ENCODE measurements around the gene CYP4F3. TPM values are rescaled to one million over a fixed set of nuclear protein-coding genes. Genes with fewer than 3 reads are reported as not detected.

The CYP4F3 gene
- total RNA-seq, 1 experiment from 2014 or later = 57.6 TPM

- intact Hi-C loops (cut with micrococcal nuclease; ENCODE audit: unreplicated experiment) = no loop called here
Measured at GRCh38 chr19:15656467-15656866, 15.8 kb downstream of the CYP4F3 start.

DNA sequence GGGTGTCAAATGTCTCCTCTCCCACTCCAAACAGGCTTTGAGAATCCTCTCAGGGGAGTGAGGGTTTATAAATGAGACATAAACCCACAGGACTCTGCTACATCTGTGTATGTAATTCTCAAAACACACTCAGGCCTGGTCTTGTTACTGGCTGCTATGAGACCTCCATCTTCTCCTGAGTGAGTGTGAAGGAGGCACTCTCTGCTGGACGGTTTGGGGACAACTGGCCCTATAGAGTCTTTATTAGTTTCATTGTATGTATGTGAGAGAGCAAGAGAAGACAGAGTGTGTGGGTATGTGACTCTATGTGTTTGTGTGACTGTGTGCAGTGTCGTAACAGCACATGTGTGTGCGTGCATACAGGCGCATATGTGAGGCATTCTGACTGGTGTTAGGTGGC is 22.6 kb downstream of the CYP4F3 start:
- H3K79me2 ChIP-seq (ENCODE audit: low read depth) = no peaks in the 10 kb centered on the region
- H3F3A ChIP-seq (ENCODE audit: insufficient read depth, low read depth) = peaks cover 16% of the 10 kb centered on the region
- intact Hi-C loops (cut with micrococcal nuclease; ENCODE audit: unreplicated experiment) = no loop called here
- H3K4me3 ChIP-seq = no peak overlapping the region
- no peaks in the 10 kb centered on the region for H3K36me3 ChIP-seq (ENCODE audit: low read depth)
- no peaks in the 10 kb centered on the region for H3K27me3 ChIP-seq (ENCODE audit: insufficient read depth, low read depth)
- no peak overlapping the region for H3K4me2 ChIP-seq
- H2AFZ ChIP-seq = no peak overlapping the region
- H3K9me3 ChIP-seq (ENCODE audit: insufficient read depth, low read depth) = no peaks in the 10 kb centered on the region
- H3K9me2 ChIP-seq (ENCODE audit: insufficient read depth) = no peaks in the 10 kb centered on the region
- no TSS peak for BruUV-seq (replicated peaks)
- DNase-seq = no peak
- ChIA-PET POLR2A (ENCODE audit: unreplicated experiment) (no interaction called here), CTCF (no interaction called here)
- no peak overlapping the region for H3K27ac ChIP-seq
- no peak for TF ChIP-seq EZH2 (IDR thresholded peaks at IDR 0.05; ENCODE audit: low read depth)
- no peak for TF ChIP-seq CTCF (conservative IDR thresholded peaks at IDR 0.05)
- H4K20me1 ChIP-seq (ENCODE audit: insufficient read depth) = no peaks in the 10 kb centered on the region
- peaks cover 13% of the 10 kb centered on the region for H3K4me1 ChIP-seq (replicated peaks; ENCODE audit: insufficient read depth)

More at GRCh38 chr19:15656467-15656866, 15.8 kb downstream of the CYP4F3 start:
- Histone ChIP-seq H3K4me2 (no peak overlapping the region), H4K20me1 (ENCODE audit: insufficient read depth) (no peaks in the 10 kb centered on the region), H3K27me3 (ENCODE audit: insufficient read depth, low read depth) (no peaks in the 10 kb centered on the region), H3K4me1 (replicated peaks; ENCODE audit: insufficient read depth) (no peaks in the 10 kb centered on the region), H3K4me3 (no peak overlapping the region), H3F3A (ENCODE audit: insufficient read depth, low read depth) (no peaks in the 10 kb centered on the region), H3K9me3 (ENCODE audit: insufficient read depth, low read depth) (no peaks in the 10 kb centered on the region), H3K27ac (no peak overlapping the region), H3K9me2 (ENCODE audit: insufficient read depth) (no peaks in the 10 kb centered on the region), H3K36me3 (ENCODE audit: low read depth) (no peaks in the 10 kb centered on the region), H2AFZ (no peak overlapping the region), H3K79me2 (ENCODE audit: low read depth) (no peaks in the 10 kb centered on the region)
- TF ChIP-seq CTCF (conservative IDR thresholded peaks at IDR 0.05) (no peak), EZH2 (IDR thresholded peaks at IDR 0.05; ENCODE audit: low read depth) (no peak)
- ChIA-PET POLR2A (ENCODE audit: unreplicated experiment) (interaction anchor here (0.6 kb wide), 1 partner anchor 20 kb away, joined by 4 read pairs; no protein-coding TSS in a partner anchor), CTCF (no interaction called here)
- DNase-seq = no peak
- no TSS peak for BruUV-seq (replicated peaks)

DNA sequence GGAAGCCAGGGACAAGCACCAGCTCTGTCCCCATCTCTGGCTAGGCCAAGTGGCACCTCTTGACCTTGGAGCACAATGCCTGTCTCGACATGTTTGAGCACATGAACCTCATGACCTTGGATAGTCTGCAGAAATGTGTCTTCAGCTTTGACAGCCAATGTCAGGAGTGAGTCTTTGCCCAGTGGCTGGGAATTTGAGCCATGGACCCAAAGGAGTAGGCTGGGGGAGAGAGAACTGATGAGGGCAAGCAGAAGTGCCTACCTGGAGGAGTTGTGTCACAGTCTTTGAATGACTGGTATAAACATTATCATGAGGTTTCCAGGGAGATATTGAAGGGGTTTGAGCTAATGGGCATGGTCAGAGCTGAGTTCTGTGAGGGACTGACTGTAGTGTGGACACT is 25.5 kb downstream of the CYP4F3 start:
- DNase-seq = no peak
- no peak overlapping the region for H3K4me2 ChIP-seq
- ChIA-PET CTCF (interaction anchor here (0.7 kb wide), 1 partner anchor 246 kb away, joined by 3 read pairs; no protein-coding TSS in a partner anchor), POLR2A (ENCODE audit: unreplicated experiment) (no interaction called here)
- H3F3A ChIP-seq (ENCODE audit: insufficient read depth, low read depth) = peaks cover 19% of the 10 kb centered on the region
- no peak overlapping the region for H3K27ac ChIP-seq
- H4K20me1 ChIP-seq (ENCODE audit: insufficient read depth) = no peaks in the 10 kb centered on the region
- intact Hi-C loops (cut with micrococcal nuclease; ENCODE audit: unreplicated experiment) = no loop called here
- no peaks in the 10 kb centered on the region for H3K27me3 ChIP-seq (ENCODE audit: insufficient read depth, low read depth)
- no peaks in the 10 kb centered on the region for H3K9me2 ChIP-seq (ENCODE audit: insufficient read depth)
- no peak for TF ChIP-seq EZH2 (IDR thresholded peaks at IDR 0.05; ENCODE audit: low read depth)
- no peak for TF ChIP-seq CTCF (conservative IDR thresholded peaks at IDR 0.05)
- H3K9me3 ChIP-seq (ENCODE audit: insufficient read depth, low read depth) = no peaks in the 10 kb centered on the region
- BruUV-seq (replicated peaks) = no TSS peak
- H3K79me2 ChIP-seq (ENCODE audit: low read depth) = no peaks in the 10 kb centered on the region
- H2AFZ ChIP-seq = no peak overlapping the region
- peaks cover 13% of the 10 kb centered on the region for H3K4me1 ChIP-seq (replicated peaks; ENCODE audit: insufficient read depth)
- H3K4me3 ChIP-seq = no peak overlapping the region
- no peaks in the 10 kb centered on the region for H3K36me3 ChIP-seq (ENCODE audit: low read depth)

Data from PC-9 (cell line).